B cell (primary cell): Measurements from ENCODE around the gene TEX264.

Source experiments
- CTCF ChIP-seq: fragments of 200-600 bp; IDR thresholded peaks from one replicate; pipeline ENCODE4 v1.8.0; 2022; ENCODE audit warnings: antibody characterized with exemption, mild to moderate bottlenecking
- EZH2 ChIP-seq: IDR thresholded peaks from 2 replicates; pipeline ENCODE4 v1.6.1; 2012; ENCODE audit warnings: borderline replicate concordance, low read depth, mild to moderate bottlenecking, moderate library complexity, low read length; ENCODE audit not compliant: insufficient read depth, poor library complexity, severe bottlenecking

GRCh38 chr3:51735039-51735438, 64.0 kb downstream of the TEX264 start:
- TF ChIP-seq CTCF (no peak), EZH2 (no peak)
